Measurements from ENCODE around the gene SPATA6. TPM values are rescaled to one million over a fixed set of nuclear protein-coding genes. Genes with fewer than 3 reads are reported as not detected.

Gene SPATA6
- total and polyA plus RNA-seq, 12 donors, result 1.7 to 13.6 (median 8.6) TPM

DNA sequence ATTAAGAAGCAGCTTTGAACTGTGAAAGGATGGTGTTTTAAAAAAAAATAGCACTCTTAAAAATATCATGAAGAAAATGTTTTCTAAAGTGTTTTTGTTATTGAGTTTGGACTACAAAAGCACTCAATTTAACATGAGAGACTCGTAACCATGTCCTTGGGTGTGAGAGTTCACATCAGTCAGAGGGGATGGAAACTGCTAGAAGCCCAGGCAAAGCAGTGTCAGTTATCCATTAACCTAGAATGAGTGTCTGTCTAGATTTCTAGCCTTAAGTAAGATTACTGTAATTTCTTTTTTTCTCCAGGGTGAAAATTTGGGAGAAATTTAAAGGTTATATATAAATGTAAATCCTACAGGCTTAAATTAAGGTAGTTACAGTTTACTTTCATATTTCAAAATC, 217.8 kb downstream of the SPATA6 start:
- WGBS, 2 donors, result 76 to 98% methylated on average over 1 of the region's 1 CpG
- H3K9me3 ChIP-seq, result no peaks in the 10 kb centered on the region
- no peak overlapping the region for H3K4me3 ChIP-seq
- no peaks in the 10 kb centered on the region for H3K36me3 ChIP-seq
- H3K4me1 ChIP-seq, result peaks cover 0 to 9% (median 0%) of the 10 kb centered on the region in 9 donors
- H3K27ac ChIP-seq, result no peak overlapping the region
- no peaks in the 10 kb centered on the region for H3K27me3 ChIP-seq
- intact Hi-C loops (cut with DNase I), result no loop called here
- no peak for TF ChIP-seq CTCF (IDR thresholded peaks at IDR 0.05)
- no peak for ATAC-seq
- DNase-seq, result no peak

DNA sequence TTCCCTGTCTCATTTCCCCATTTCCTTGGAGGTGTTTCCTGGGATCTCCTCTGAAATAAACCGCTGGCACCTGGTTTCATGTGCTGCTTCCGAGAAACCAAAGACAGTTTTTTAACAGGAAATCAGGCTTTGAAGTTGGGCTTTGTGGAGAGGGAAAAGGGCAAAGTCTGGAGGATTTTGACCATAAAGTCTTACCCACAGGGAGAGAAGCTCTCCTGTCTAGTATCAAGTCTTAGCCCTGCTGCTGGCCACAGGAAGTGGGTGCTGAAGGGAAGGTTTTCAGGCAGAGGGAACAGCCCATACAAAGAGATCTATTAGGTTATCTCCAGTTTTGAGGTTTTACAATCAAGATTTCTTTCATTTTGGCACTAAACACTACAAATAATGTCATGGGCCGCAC, 220.2 kb downstream of the SPATA6 start:
- intact Hi-C loops (cut with DNase I), result no loop called here
- ATAC-seq, result no peak
- Histone ChIP-seq H3K27ac (no peak overlapping the region), H3K4me3 (no peak overlapping the region), H3K27me3 (no peaks in the 10 kb centered on the region), H3K36me3 (no peaks in the 10 kb centered on the region), H3K4me1 (peaks cover 0 to 11% (median 0%) of the 10 kb centered on the region in 9 donors), H3K9me3 (no peaks in the 10 kb centered on the region)
- TF ChIP-seq CTCF (IDR thresholded peaks at IDR 0.05), result no peak
- DNase-seq, result no peak
- WGBS, 2 donors, result 86 to 94% methylated on average over 3 of the region's 3 CpGs

DNA sequence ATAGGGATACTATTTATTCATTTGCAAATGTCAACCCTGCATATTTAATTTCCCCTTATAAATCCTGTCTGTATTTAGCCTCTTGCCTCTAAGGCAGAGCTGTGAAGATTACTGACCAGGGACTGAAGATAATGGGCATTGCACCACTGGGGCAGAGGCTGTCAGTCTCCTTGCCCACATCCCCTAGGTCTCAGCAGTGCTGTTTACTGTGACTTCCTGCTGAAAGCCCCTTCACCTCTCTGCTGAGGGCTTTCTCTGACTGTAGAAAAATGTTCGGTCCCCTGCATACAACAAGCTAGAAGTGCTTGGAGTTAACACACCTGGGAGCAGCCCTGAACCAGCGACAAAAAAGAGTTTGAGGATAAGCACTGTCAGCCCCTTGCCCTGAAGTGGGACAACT, 220.7 kb downstream of the SPATA6 start:
- H3K4me3 ChIP-seq, result no peak overlapping the region
- no peaks in the 10 kb centered on the region for H3K27me3 ChIP-seq
- no peak overlapping the region for H3K27ac ChIP-seq
- peaks cover 0 to 16% (median 0%) of the 10 kb centered on the region in 9 donors for H3K4me1 ChIP-seq
- intact Hi-C loops (cut with DNase I), result no loop called here
- H3K9me3 ChIP-seq, result no peaks in the 10 kb centered on the region
- 88 to 91% methylated on average over 2 of the region's 2 CpGs for WGBS, 2 donors
- no peak for DNase-seq
- ATAC-seq, result no peak
- no peaks in the 10 kb centered on the region for H3K36me3 ChIP-seq
- TF ChIP-seq CTCF (IDR thresholded peaks at IDR 0.05), result no peak

- H3K4me1 ChIP-seq, result peaks cover 0 to 23% (median 0%) of the 10 kb centered on the region in 9 donors
- intact Hi-C loops (cut with DNase I), result no loop called here
- H3K9me3 ChIP-seq, result no peaks in the 10 kb centered on the region
- H3K27me3 ChIP-seq, result no peaks in the 10 kb centered on the region
- DNase-seq, result no peak
- no peak for TF ChIP-seq CTCF (IDR thresholded peaks at IDR 0.05)
- H3K4me3 ChIP-seq, result no peak overlapping the region
- no peaks in the 10 kb centered on the region for H3K36me3 ChIP-seq
- H3K27ac ChIP-seq, result no peak overlapping the region
- no peak for ATAC-seq
- WGBS, 2 donors, result 39% methylated on average over 3 of the region's 3 CpGs
These were observed 221.4 kb downstream of the SPATA6 start for GRCh38 chr1:48250572-48250971.
